ENCODE data around the gene MYH9.

The MYH9 gene

GRCh38 chr22:36331306-36331911, 56.4 kb downstream of the MYH9 start:
- peak; percentile 44 to 65 (median 63) for DNase-seq (ENCODE audit: low read depth in 3 of 3)

DNA sequence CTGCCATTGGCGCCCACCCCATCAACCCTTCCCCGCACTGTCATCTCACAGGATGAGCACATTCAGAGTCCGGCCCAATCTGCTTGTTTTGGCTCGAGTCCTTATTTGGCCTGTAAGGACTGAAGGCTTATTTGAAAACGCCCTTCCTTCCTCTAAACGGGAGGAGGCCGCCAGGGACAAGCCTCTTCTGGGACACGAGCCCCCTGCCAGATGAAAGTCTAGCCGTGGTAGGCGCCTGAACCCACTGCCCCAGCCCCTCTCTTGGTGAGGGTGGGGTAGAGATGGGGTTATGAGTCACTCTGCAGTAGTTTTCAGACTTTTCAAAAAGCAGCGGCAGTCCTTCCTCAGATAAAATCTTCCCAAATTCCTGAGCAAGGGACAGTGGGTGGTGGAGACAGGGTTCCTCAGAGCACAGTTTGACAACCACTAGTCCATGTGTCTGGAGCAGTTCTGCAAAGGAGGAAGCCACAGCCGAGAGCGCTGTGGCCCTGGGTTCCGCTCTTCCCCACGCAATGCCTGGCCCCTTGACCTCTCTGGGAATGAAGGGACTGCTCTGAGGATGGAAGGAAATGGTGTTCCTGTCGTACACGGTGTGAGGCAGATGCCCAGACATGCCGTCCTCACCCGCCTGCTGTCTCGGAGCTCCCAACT, 57.0 kb downstream of the MYH9 start:
- DNase-seq (ENCODE audit: low read depth in 3 of 3): no peak

GRCh38 chr22:36330127-36330526, 57.6 kb downstream of the MYH9 start:
- no peak for DNase-seq (ENCODE audit: low read depth in 3 of 3)

DNA sequence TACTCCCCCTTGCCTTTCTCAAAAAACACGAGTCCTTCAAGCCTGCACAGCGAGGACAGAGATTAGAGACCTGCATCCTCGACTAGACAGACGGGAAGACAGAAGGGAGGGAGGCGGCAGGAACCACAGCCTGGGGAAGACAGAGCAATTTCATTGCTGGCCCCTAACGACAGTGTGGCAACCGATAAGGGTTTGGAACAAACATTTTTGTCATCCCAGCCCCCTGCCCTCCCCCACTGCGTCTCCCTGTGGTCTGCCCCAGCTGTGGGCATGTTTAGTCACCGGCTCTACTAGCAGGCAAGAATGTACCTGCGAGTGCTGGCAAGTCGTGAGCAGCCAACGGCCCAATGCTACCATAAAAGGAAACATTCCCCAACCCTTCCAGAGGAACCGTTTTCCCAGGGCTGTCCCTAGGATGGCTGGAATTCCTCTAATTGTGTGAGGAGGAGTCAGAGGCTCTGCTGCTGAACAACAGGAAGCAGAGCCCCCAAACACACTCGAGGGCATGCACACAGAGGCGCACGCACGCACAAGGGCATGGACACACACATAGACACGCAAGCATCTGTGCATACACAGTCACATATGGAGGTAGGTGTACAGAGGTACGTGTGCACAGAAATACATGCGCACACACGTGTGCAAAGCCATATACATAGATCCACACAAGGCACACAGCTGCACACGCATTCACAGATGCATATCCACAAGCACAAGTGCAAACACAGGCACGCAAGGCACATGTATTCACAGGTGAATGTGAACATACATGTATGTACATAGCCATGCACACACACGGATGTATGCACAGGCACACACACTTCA, 58.3 kb downstream of the MYH9 start:
- peak; percentile 62 to 74 (median 73) for DNase-seq (ENCODE audit: low read depth in 3 of 3)

- no peak for DNase-seq (ENCODE audit: low read depth in 3 of 3)
Measured at GRCh38 chr22:36328635-36329253, 59.0 kb downstream of the MYH9 start.

DNA sequence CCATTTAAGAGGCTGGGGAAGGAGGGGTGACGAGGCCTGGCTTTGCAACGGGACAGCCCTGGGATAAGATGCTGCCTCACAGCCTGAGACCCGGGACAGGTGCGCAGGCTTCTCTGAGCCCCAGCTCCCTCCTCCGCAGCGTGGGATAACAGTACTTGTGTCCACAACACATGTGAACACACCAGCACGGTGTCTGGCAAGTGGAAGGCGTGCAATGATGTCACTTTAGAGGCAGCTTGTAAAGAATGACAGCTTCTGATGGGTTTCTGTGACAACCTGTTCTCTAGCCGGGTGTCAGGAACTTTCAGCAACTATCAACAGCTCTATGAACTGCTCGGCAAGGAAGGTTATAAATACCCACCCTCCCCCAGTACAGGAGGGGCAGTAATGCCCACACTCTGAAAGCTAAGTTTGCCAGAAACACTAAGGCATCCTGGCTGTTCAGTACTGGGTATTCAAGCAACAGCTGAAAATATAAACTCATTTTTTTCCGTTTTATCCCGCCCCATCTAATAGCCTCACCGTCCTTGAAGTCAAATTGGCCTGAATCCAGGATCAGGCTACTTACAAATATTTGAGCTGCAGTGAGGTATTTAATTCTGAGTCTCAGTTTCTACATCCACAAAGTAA, 59.7 kb downstream of the MYH9 start:
- DNase-seq (ENCODE audit: low read depth in 3 of 3): no peak

GRCh38 chr22:36326178-36327161, 61.3 kb downstream of the MYH9 start:
- no peak for DNase-seq (ENCODE audit: low read depth in 3 of 3)

DNA sequence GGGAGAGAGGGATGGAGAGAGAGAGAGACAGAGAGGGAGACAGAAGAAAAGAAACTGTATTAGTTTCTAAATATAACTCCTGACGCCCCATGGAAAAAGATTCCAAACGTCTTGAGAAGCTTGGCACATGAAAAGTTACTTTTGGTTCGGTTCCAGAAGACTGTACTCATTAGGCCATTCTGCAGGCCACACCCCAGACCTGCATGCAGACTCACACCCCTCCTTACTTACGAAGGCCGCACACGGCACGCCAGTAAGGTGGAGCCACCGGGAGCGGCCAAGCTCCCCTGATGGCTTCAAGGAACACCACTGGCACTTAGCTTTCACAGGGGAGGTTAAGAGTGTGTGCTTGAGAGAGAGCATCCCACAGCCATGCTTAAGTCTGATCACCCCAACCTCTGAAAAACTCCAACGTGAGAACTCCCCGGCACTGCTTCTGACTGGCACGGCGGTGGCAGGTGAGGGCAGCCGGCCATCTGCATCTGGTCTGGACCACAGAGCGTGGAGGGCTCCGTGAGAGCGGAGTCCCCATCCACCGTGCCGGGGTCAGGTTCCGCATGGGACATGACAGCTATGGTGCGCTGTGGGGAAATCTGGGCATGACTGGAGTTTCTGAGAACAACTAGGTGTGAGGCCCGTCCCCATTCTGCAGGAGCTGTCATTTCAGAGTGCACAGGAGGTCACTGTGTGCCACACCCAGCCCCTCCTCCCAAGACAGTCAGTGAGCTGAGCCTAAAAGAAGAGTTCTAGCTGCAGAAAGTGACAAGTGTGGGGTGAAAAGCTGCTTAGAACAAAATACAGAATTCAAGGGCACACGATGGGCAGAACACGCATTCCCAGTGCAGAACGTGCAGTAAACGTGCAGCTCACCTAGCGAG, 62.4 kb downstream of the MYH9 start:
- no peak for DNase-seq (ENCODE audit: low read depth in 3 of 3)

DNA sequence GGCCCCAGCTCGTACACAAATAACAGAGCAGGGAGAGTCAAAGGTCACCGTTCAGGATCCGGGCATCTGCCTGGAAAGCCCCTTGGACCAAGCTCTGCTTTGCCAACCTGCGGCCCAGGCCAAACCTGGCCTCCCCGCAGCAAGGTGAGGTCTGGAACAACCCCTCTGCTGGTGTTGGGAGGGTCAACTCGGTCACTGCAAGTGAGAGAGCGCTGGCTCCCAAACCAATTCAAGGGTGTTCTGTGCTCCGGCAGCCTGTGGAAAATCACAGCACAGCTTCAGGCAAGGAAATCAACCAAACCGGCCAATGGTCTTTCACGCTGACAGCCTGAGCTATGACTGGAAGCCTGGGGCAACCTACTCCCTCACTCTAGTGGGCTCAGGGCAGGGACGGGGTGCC, 63.4 kb downstream of the MYH9 start:
- no peak for DNase-seq (ENCODE audit: low read depth in 3 of 3)

- no peak for DNase-seq (ENCODE audit: low read depth in 3 of 3)
Measured at GRCh38 chr22:36323855-36324331, 63.9 kb downstream of the MYH9 start.

- DNase-seq (ENCODE audit: low read depth in 3 of 3): no peak
Measured at GRCh38 chr22:36323182-36323854, 64.4 kb downstream of the MYH9 start.

DNA sequence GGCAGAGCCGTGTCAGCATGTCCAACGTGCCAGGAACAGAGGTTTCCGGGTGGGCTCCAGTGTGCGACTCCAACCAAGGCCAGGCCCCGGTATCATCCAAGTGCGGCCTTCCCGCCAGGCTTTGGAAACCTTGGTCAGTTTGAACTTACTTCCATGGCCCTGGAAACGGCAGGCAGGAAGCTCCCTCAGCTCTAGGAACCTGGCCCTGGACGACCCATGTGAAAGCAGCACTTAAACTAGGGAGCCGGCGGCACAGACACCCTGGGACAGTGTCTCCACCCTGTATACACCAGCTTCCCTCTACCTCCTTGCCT, 65.2 kb downstream of the MYH9 start:
- no peak for DNase-seq (ENCODE audit: low read depth in 3 of 3)

GRCh38 chr22:36321797-36322601, 65.8 kb downstream of the MYH9 start:
- no peak for DNase-seq (ENCODE audit: low read depth in 3 of 3)

- DNase-seq (ENCODE audit: low read depth in 3 of 3): no peak
Measured at GRCh38 chr22:36320553-36320952, 67.2 kb downstream of the MYH9 start.

DNA sequence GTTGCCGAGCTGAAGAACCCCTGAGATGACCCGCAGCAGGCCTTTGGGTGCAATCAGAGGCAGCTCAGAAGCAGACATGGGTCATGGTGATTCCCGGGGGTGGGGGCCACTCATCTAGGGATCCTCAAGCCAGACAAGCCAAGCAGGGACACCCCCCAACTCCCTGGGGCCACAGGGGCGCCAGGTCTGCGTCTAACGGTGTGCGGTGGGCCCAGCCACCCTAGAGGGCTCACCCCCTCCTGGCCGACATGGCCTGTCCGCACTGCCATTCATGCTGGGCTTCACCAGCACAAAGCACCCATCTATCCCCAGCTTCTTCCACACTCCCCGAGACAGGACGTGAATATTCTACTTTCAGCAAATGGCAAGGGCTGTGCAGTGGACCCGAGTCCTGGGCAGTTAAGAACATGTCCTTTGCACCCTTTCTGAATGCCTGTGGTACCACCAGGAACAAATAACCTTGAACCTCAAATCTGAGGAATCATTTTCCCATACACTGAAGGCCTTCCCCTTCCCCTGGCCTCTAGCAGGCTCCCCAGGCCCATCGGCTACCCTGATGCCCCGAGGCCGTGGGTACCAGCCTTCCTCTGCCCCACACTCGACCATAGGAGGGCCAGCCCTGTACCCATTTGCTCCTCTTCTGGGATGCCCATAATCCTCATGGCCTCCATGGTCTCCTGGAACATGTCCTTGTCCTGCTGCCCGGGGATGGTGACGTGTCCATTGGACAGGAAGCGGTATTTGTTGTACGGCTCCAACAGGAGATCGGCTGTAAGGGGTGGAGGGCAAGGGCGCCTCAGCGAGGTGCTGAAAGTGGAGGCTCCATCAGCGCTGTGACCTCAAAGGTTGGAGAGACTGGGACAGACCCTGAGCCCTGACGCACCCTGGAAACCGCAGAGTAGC, 67.9 kb downstream of the MYH9 start:
- no peak for DNase-seq (ENCODE audit: low read depth in 3 of 3)

GRCh38 chr22:36318442-36318841, 69.3 kb downstream of the MYH9 start:
- no peak for DNase-seq (ENCODE audit: low read depth in 3 of 3)

DNA sequence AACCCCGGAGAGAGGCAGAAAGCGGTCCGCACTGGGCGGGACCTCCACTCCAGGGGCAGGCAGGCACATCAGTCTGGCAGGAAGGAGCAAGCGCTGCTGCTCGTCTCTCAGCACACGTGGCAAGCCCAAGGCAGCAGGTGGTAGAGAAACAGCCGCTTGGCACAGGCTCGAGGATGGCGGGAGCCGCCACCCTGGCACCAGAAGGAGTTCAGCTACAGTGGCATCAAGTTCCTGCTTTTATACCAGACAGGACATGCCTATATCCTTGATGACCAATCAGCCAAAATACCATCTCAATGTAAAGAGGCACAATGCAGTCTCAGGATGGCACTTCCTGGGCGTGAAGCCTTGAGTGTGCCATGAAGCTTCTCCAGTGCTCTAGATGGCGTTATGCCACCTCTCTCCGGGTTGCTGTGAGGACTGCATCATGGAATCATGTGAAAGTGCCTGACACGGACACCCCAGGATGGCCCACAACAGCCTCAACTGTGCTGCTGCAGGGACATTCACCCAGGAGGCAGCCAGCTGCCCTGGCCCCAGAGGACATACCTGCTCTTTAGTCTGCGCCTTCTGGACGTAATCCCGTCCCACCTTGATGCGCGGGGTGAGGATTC, 70.0 kb downstream of the MYH9 start:
- no peak for DNase-seq (ENCODE audit: low read depth in 3 of 3)
